CD4-positive, alpha-beta T cell (primary cell): ENCODE measurements around the gene STPG2. TPM values are rescaled to one million over a fixed set of nuclear protein-coding genes. Genes with fewer than 3 reads are reported as not detected.

Experiments
- ATAC-seq: fragments of 200-7000 bp; cut with Tn5 transposase; one replicate; pipeline ENCODE4 v1.10.0; 2022; ENCODE audit warnings: mild to moderate bottlenecking; ENCODE audit not compliant: poor library complexity
- CTCF ChIA-PET: fragments of 350-600 bp; sonication (Branson Sonifier 250); formaldehyde crosslinking; loops from one replicate; lab custom pipeline; 2021; ENCODE audit warnings: antibody characterized with exemption, inconsistent platforms; lab: Charles Lee
- POLR2A ChIA-PET: fragments of 350-600 bp; sonication (Branson Sonifier 250); formaldehyde crosslinking; loops from one replicate; lab custom pipeline; 2021; ENCODE audit warnings: antibody characterized with exemption, inconsistent platforms; lab: Charles Lee
- DNase-seq, 14 experiments: peaks; one replicate each; pipeline ENCODE4 v3.0.0-alpha.2; 2013 to 2020; ENCODE audit warnings: mixed read lengths in 2 of 14
- H3K27ac ChIP-seq, 2 donors: one replicate each; pipeline versions ENCODE4 v1.5.1 to v1.7.0; 2013; ENCODE audit warnings: low read length in 2 of 2, low read depth in 1 of 2, mild to moderate bottlenecking in 1 of 2
- H3K27me3 ChIP-seq, 2 experiments: 1 replicate in 1 of 2; 2 replicates in 1 of 2; pipeline versions ENCODE4 v1.6.1 to v1.7.0; 2013; ENCODE audit warnings: low read length in 2 of 2, control low read depth in 1 of 2, mild to moderate bottlenecking in 1 of 2, moderate library complexity in 1 of 2; ENCODE audit not compliant: insufficient read depth in 2 of 2, control insufficient read depth in 1 of 2
- H3K36me3 ChIP-seq: one replicate; pipeline ENCODE4 v1.6.1; 2013; ENCODE audit warnings: low read length, control low read depth; ENCODE audit not compliant: insufficient read depth
- H3K4me1 ChIP-seq: one replicate; pipeline ENCODE4 v1.6.1; 2013; ENCODE audit warnings: low read length, control low read depth; ENCODE audit not compliant: insufficient read depth
- H3K4me3 ChIP-seq: one replicate; pipeline ENCODE4 v1.5.1; 2013; ENCODE audit warnings: mild to moderate bottlenecking, low read length, moderate library complexity
- H3K9me3 ChIP-seq, 2 experiments: 1 replicate in 1 of 2; 2 replicates in 1 of 2; pipeline versions ENCODE4 v1.6.1 to v1.7.0; 2013; ENCODE audit warnings: low read length in 2 of 2, mild to moderate bottlenecking in 2 of 2, control low read depth in 1 of 2, moderate library complexity in 1 of 2; ENCODE audit not compliant: control insufficient read depth in 1 of 2, insufficient read depth in 1 of 2
- H3K27ac Mint-ChIP-seq: one replicate; pipeline ENCODE4 v1.8.0; 2020; ENCODE audit warnings: mixed read lengths
- H3K27me3 Mint-ChIP-seq: one replicate; pipeline ENCODE4 v1.8.0; 2021; ENCODE audit warnings: mixed read lengths
- H3K36me3 Mint-ChIP-seq: one replicate; pipeline ENCODE4 v1.8.0; 2021; ENCODE audit warnings: low read depth, mixed read lengths
- H3K4me1 Mint-ChIP-seq: one replicate; pipeline ENCODE4 v1.8.0; 2021; ENCODE audit warnings: low read depth, mixed read lengths
- H3K4me3 Mint-ChIP-seq: one replicate; pipeline ENCODE4 v1.8.0; 2020; ENCODE audit warnings: mild to moderate bottlenecking, mixed read lengths
- H3K9me3 Mint-ChIP-seq: one replicate; pipeline ENCODE4 v1.8.0; 2020; ENCODE audit warnings: mixed read lengths
- CTCF ChIP-seq: fragments of 200-600 bp; IDR thresholded peaks from one replicate; pipeline ENCODE4 v1.8.0; 2022; ENCODE audit warnings: antibody characterized with exemption, mild to moderate bottlenecking
- intact Hi-C, 2 experiments: fragments of 100-400 bp; cut with DNase I in 1 of 2; cut with micrococcal nuclease in 1 of 2; formaldehyde crosslinking; loops; one replicate each; pipeline versions ENCODE4 v1.15.1 to v1.9.0; 2023 to 2025; cut with DNase I, micrococcal nuclease
- polyA plus RNA-seq, 2 donors: library from polyadenylated mRNA; unstranded; fragments of 120-200 nt; gene quantifications; one replicate each; pipeline ENCODE4 v1.2.1, GENCODE V29; 2013
- total RNA-seq, 174 experiments: library from RNA in 2 of 174; stranded (reverse) in 2 of 174; gene quantifications; one replicate each; pipeline ENCODE4 v1.2.3 and lab custom pipeline; 2021 to 2026

Gene STPG2
- under 1 TPM; 0.22 to 0.28 TPM for total RNA-seq
- polyA plus RNA-seq (2013, experiment 1 of 2) = 0.09 TPM
- polyA plus RNA-seq (2013, experiment 2 of 2) = 0.05 TPM
- total RNA-seq (lab: John Stamatoyannopoulos, UW) = 0 to 1.4 (median 0.40) reads per million in 172 experiments

GRCh38 chr4:98143001-98143899, at the start of gene STPG2:
Gene STPG2, minus strand, starts transcription at chr4:98143476.
- Histone ChIP-seq H3K4me3 (peak within 1 kb of the TSS; percentile 88), H3K9me3 (no peaks in the 10 kb centered on the region), H3K27ac (peak within 1 kb of the TSS; percentile 75 to 96), H3K4me1 (peaks cover 17% of the 10 kb centered on the region), H3K27me3 (no peaks in the 10 kb centered on the region), H3K36me3 (no peaks in the 10 kb centered on the region)
- CTCF ChIA-PET = interaction anchor here (0.6 to 1.9 kb wide), 12 partner anchors 19 to 1806 kb away, joined by 3 to 8 read pairs (median 3); partner anchors contain the start of genes EIF4E and METAP1
- peak; percentile 73 for TF ChIP-seq CTCF
- Mint-ChIP-seq H3K9me3 (no peaks in the 10 kb centered on the region), H3K27me3 (no peaks in the 10 kb centered on the region), H3K27ac (peak within 1 kb of the TSS; percentile 93), H3K4me3 (peak within 1 kb of the TSS; percentile 90), H3K4me1 (peaks cover 21% of the 10 kb centered on the region), H3K36me3 (peaks cover 4% of the 10 kb centered on the region)
- ATAC-seq = peak; percentile 98
- DNase-seq = peak; percentile 85 to 97 (median 94)
- POLR2A ChIA-PET = interaction anchor here (1.0 to 2.5 kb wide), 7 partner anchors 61 to 1420 kb away, joined by 3 to 29 read pairs (median 5); partner anchors contain the start of genes ADH5, EIF4E, METAP1 and RAP1GDS1
- intact Hi-C loops = loop anchor here (2.0 to 10.0 kb wide), 9 partner anchors 119 to 1812 kb away; partner anchors contain the start of genes ADH5 (in 1 of the 2), EIF4E (in 1 of the 2), H2AZ1 (in 1 of the 2) and LAMTOR3 (in 1 of the 2)

GRCh38 chr4:98185279-98185678, 42.0 kb upstream of the STPG2 start:
- intact Hi-C loops = no loop called here
- no peak for DNase-seq
- no peaks in the 10 kb centered on the region for H3K9me3 ChIP-seq
- no peak overlapping the region for H3K27ac ChIP-seq
- no peak for TF ChIP-seq CTCF
- Mint-ChIP-seq H3K4me3 (no peak overlapping the region), H3K4me1 (no peaks in the 10 kb centered on the region), H3K9me3 (no peaks in the 10 kb centered on the region), H3K27me3 (no peaks in the 10 kb centered on the region), H3K36me3 (no peaks in the 10 kb centered on the region), H3K27ac (no peak overlapping the region)
- no peaks in the 10 kb centered on the region for H3K36me3 ChIP-seq
- H3K27me3 ChIP-seq = no peaks in the 10 kb centered on the region
- H3K4me3 ChIP-seq = no peak overlapping the region
- ChIA-PET POLR2A (no interaction called here), CTCF (no interaction called here)
- no peaks in the 10 kb centered on the region for H3K4me1 ChIP-seq
- no peak for ATAC-seq

GRCh38 chr4:98181809-98182208, 38.5 kb upstream of the STPG2 start:
- no peaks in the 10 kb centered on the region for H3K36me3 ChIP-seq
- no peaks in the 10 kb centered on the region for H3K4me1 ChIP-seq
- ChIA-PET POLR2A (no interaction called here), CTCF (no interaction called here)
- no peak for TF ChIP-seq CTCF
- H3K4me3 ChIP-seq = no peak overlapping the region
- no peak overlapping the region for H3K4me3 Mint-ChIP-seq
- no peaks in the 10 kb centered on the region for H3K9me3 ChIP-seq
- no peak overlapping the region for H3K27ac ChIP-seq
- intact Hi-C loops = no loop called here
- H3K27me3 Mint-ChIP-seq = no peaks in the 10 kb centered on the region
- H3K9me3 Mint-ChIP-seq = no peaks in the 10 kb centered on the region
- ATAC-seq (no peak), DNase-seq (no peak)
- H3K27ac Mint-ChIP-seq = no peak overlapping the region
- no peaks in the 10 kb centered on the region for H3K27me3 ChIP-seq
- H3K4me1 Mint-ChIP-seq = no peaks in the 10 kb centered on the region
- H3K36me3 Mint-ChIP-seq = no peaks in the 10 kb centered on the region
